Endothelial cell of umbilical vein (primary cell): Measurements from ENCODE around the gene TPCN2.

Experiments used
- POLR2AphosphoS5 ChIP-seq: IDR thresholded peaks from 2 replicates; pipeline ENCODE4 v1.6.1; 2012; ENCODE audit warnings: low read depth, mild to moderate bottlenecking, control low read depth, low read length, moderate library complexity; ENCODE audit not compliant: insufficient read depth
- TF ChIP-seq, protein P1 (sequence below), 2 donors: IDR thresholded peaks; 1 replicate in 1 of 2; 2 replicates in 1 of 2; pipeline ENCODE4 v1.5.1; 2011; ENCODE audit warnings: low read length in 2 of 2, mild to moderate bottlenecking in 2 of 2, moderate library complexity in 2 of 2, control low read depth in 1 of 2, inconsistent platforms in 1 of 2, low read depth in 1 of 2; ENCODE audit not compliant: insufficient read depth in 1 of 2; ENCODE audit errors: extremely low read depth in 1 of 2

DNA sequence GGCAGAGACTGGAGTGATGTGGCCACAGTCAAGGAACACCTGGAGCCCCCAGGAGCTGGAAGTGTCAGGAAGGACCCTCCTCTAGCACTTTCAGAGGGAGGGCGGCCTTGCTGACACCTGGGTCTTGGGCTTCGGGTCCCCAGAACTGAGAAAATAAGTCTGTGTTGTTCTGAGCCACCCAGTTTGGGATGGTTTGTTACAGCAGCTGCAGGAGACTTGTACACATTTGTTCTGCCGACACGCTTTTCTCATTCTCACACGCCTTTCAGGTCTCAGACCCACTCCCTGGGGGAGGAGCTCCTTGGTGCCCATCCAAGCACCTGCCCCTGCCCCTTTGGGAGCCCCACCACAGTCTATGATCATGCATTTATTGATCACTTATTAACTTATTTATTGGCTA, 59.8 kb downstream of the TPCN2 start:
- TF ChIP-seq, protein P1, sequence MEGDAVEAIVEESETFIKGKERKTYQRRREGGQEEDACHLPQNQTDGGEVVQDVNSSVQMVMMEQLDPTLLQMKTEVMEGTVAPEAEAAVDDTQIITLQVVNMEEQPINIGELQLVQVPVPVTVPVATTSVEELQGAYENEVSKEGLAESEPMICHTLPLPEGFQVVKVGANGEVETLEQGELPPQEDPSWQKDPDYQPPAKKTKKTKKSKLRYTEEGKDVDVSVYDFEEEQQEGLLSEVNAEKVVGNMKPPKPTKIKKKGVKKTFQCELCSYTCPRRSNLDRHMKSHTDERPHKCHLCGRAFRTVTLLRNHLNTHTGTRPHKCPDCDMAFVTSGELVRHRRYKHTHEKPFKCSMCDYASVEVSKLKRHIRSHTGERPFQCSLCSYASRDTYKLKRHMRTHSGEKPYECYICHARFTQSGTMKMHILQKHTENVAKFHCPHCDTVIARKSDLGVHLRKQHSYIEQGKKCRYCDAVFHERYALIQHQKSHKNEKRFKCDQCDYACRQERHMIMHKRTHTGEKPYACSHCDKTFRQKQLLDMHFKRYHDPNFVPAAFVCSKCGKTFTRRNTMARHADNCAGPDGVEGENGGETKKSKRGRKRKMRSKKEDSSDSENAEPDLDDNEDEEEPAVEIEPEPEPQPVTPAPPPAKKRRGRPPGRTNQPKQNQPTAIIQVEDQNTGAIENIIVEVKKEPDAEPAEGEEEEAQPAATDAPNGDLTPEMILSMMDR (IDR thresholded peaks at IDR 0.05; ENCODE audit: extremely low read depth in 1 of 2, insufficient read depth in 1 of 2, low read depth in 1 of 2, low read length in 2 of 2), result no peak
- no peak for TF ChIP-seq POLR2AphosphoS5
